Measurements from ENCODE around the gene TMCC3. TPM values are rescaled to one million over a fixed set of nuclear protein-coding genes. Genes with fewer than 3 reads are reported as not detected.

The TMCC3 gene
- total and polyA plus RNA-seq, 2 experiments from 2014 or later, result 1.4 to 3.6 TPM

DNA sequence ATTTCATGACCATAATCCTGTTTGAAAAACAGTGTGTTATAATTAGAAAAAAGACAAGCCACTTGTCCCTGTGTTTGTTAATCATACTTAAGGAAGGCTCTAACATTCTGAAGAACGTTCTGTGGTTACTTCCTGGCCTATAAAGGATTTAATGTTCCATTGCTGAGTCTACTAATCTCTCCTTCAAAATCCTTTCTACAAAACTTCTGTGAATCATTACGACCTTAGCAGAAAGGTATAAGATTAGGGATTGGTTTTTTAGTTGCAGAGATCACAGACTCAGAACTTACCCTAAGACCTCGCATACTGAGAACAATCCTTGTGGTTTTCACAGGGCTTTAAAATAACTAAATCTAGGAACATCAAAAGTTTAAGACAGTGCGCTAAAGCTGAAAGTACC lies 48.3 kb downstream of the TMCC3 start:
- H3K4me2 ChIP-seq, result no peak overlapping the region
- no peak for DNase-seq (ENCODE audit: low spot score)
- no peaks in the 10 kb centered on the region for H4K20me1 ChIP-seq (replicated peaks; ENCODE audit: insufficient read depth)
- H3K9me3 Mint-ChIP-seq, result peaks cover 15% of the 10 kb centered on the region
- ATAC-seq, result no peak
- no peak overlapping the region for H3K27ac ChIP-seq (ENCODE audit: low read depth)
- no peaks in the 10 kb centered on the region for H3K36me3 ChIP-seq (ENCODE audit: insufficient read depth)
- H3K36me3 Mint-ChIP-seq (ENCODE audit: low read depth), result peaks cover 15% of the 10 kb centered on the region; the same call in 2 of the 3 replicates
- H3K9me2 ChIP-seq (ENCODE audit: insufficient read depth), result no peaks in the 10 kb centered on the region
- no peaks in the 10 kb centered on the region for H3K27me3 Mint-ChIP-seq (ENCODE audit: insufficient read depth, low read depth, poor library complexity)
- no peaks in the 10 kb centered on the region for H3K4me1 Mint-ChIP-seq
- H3F3A ChIP-seq (replicated peaks; ENCODE audit: low read depth), result no peaks in the 10 kb centered on the region
- H3K27me3 ChIP-seq (ENCODE audit: insufficient read depth), result no peaks in the 10 kb centered on the region
- H3K4me3 Mint-ChIP-seq, result no peak overlapping the region
- H3K4me3 ChIP-seq, result no peak overlapping the region
- no peak overlapping the region for H3K27ac Mint-ChIP-seq
- no peaks in the 10 kb centered on the region for H3K4me1 ChIP-seq (ENCODE audit: insufficient read depth)
- no peak overlapping the region for H2AFZ ChIP-seq
- TF ChIP-seq EZH2phosphoT487 (IDR thresholded peaks at IDR 0.05; ENCODE audit: unreplicated experiment) (no peak), JUNB (IDR thresholded peaks at IDR 0.05; ENCODE audit: unreplicated experiment) (no peak), CREB1 (CRISPR knock-in tag; IDR thresholded peaks at IDR 0.05; ENCODE audit: low read depth) (no peak), STAT1 (IDR thresholded peaks at IDR 0.05; ENCODE audit: unreplicated experiment) (no peak), ZNF331 (CRISPR knock-in tag; IDR thresholded peaks at IDR 0.05; ENCODE audit: low read depth) (no peak), EZH2 (IDR thresholded peaks at IDR 0.05; ENCODE audit: low read depth, unreplicated experiment) (no peak), POLR2AphosphoS5 (IDR thresholded peaks at IDR 0.05; ENCODE audit: low read depth) (no peak), ZNF114 (CRISPR knock-in tag; IDR thresholded peaks at IDR 0.05) (no peak), NANOG (IDR thresholded peaks at IDR 0.05; ENCODE audit: borderline replicate concordance) (no peak)
- TF ChIP-seq, protein P1, sequence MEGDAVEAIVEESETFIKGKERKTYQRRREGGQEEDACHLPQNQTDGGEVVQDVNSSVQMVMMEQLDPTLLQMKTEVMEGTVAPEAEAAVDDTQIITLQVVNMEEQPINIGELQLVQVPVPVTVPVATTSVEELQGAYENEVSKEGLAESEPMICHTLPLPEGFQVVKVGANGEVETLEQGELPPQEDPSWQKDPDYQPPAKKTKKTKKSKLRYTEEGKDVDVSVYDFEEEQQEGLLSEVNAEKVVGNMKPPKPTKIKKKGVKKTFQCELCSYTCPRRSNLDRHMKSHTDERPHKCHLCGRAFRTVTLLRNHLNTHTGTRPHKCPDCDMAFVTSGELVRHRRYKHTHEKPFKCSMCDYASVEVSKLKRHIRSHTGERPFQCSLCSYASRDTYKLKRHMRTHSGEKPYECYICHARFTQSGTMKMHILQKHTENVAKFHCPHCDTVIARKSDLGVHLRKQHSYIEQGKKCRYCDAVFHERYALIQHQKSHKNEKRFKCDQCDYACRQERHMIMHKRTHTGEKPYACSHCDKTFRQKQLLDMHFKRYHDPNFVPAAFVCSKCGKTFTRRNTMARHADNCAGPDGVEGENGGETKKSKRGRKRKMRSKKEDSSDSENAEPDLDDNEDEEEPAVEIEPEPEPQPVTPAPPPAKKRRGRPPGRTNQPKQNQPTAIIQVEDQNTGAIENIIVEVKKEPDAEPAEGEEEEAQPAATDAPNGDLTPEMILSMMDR (conservative IDR thresholded peaks at IDR 0.05; ENCODE audit: low read depth in 2 of 2), result no peak
- TF ChIP-seq, protein P2, sequence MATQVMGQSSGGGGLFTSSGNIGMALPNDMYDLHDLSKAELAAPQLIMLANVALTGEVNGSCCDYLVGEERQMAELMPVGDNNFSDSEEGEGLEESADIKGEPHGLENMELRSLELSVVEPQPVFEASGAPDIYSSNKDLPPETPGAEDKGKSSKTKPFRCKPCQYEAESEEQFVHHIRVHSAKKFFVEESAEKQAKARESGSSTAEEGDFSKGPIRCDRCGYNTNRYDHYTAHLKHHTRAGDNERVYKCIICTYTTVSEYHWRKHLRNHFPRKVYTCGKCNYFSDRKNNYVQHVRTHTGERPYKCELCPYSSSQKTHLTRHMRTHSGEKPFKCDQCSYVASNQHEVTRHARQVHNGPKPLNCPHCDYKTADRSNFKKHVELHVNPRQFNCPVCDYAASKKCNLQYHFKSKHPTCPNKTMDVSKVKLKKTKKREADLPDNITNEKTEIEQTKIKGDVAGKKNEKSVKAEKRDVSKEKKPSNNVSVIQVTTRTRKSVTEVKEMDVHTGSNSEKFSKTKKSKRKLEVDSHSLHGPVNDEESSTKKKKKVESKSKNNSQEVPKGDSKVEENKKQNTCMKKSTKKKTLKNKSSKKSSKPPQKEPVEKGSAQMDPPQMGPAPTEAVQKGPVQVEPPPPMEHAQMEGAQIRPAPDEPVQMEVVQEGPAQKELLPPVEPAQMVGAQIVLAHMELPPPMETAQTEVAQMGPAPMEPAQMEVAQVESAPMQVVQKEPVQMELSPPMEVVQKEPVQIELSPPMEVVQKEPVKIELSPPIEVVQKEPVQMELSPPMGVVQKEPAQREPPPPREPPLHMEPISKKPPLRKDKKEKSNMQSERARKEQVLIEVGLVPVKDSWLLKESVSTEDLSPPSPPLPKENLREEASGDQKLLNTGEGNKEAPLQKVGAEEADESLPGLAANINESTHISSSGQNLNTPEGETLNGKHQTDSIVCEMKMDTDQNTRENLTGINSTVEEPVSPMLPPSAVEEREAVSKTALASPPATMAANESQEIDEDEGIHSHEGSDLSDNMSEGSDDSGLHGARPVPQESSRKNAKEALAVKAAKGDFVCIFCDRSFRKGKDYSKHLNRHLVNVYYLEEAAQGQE (IDR thresholded peaks at IDR 0.05; ENCODE audit: unreplicated experiment), result no peak
- TF ChIP-seq, protein P3, sequence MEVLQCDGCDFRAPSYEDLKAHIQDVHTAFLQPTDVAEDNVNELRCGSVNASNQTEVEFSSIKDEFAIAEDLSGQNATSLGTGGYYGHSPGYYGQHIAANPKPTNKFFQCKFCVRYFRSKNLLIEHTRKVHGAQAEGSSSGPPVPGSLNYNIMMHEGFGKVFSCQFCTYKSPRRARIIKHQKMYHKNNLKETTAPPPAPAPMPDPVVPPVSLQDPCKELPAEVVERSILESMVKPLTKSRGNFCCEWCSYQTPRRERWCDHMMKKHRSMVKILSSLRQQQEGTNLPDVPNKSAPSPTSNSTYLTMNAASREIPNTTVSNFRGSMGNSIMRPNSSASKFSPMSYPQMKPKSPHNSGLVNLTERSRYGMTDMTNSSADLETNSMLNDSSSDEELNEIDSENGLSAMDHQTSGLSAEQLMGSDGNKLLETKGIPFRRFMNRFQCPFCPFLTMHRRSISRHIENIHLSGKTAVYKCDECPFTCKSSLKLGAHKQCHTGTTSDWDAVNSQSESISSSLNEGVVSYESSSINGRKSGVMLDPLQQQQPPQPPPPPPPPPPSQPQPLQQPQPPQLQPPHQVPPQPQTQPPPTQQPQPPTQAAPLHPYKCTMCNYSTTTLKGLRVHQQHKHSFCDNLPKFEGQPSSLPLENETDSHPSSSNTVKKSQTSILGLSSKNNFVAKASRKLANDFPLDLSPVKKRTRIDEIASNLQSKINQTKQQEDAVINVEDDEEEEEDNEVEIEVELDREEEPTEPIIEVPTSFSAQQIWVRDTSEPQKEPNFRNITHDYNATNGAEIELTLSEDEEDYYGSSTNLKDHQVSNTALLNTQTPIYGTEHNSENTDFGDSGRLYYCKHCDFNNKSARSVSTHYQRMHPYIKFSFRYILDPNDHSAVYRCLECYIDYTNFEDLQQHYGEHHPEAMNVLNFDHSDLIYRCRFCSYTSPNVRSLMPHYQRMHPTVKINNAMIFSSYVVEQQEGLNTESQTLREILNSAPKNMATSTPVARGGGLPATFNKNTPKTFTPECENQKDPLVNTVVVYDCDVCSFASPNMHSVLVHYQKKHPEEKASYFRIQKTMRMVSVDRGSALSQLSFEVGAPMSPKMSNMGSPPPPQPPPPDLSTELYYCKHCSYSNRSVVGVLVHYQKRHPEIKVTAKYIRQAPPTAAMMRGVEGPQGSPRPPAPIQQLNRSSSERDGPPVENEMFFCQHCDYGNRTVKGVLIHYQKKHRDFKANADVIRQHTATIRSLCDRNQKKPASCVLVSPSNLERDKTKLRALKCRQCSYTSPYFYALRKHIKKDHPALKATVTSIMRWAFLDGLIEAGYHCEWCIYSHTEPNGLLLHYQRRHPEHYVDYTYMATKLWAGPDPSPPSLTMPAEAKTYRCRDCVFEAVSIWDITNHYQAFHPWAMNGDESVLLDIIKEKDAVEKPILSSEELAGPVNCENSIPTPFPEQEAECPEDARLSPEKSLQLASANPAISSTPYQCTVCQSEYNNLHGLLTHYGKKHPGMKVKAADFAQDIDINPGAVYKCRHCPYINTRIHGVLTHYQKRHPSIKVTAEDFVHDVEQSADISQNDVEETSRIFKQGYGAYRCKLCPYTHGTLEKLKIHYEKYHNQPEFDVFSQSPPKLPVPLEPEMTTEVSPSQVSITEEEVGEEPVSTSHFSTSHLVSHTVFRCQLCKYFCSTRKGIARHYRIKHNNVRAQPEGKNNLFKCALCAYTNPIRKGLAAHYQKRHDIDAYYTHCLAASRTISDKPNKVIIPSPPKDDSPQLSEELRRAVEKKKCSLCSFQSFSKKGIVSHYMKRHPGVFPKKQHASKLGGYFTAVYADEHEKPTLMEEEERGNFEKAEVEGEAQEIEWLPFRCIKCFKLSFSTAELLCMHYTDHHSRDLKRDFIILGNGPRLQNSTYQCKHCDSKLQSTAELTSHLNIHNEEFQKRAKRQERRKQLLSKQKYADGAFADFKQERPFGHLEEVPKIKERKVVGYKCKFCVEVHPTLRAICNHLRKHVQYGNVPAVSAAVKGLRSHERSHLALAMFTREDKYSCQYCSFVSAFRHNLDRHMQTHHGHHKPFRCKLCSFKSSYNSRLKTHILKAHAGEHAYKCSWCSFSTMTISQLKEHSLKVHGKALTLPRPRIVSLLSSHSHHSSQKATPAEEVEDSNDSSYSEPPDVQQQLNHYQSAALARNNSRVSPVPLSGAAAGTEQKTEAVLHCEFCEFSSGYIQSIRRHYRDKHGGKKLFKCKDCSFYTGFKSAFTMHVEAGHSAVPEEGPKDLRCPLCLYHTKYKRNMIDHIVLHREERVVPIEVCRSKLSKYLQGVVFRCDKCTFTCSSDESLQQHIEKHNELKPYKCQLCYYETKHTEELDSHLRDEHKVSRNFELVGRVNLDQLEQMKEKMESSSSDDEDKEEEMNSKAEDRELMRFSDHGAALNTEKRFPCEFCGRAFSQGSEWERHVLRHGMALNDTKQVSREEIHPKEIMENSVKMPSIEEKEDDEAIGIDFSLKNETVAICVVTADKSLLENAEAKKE (CRISPR knock-in tag; IDR thresholded peaks at IDR 0.05), result no peak
- TF ChIP-seq, protein P4, sequence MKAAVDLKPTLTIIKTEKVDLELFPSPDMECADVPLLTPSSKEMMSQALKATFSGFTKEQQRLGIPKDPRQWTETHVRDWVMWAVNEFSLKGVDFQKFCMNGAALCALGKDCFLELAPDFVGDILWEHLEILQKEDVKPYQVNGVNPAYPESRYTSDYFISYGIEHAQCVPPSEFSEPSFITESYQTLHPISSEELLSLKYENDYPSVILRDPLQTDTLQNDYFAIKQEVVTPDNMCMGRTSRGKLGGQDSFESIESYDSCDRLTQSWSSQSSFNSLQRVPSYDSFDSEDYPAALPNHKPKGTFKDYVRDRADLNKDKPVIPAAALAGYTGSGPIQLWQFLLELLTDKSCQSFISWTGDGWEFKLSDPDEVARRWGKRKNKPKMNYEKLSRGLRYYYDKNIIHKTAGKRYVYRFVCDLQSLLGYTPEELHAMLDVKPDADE (IDR thresholded peaks at IDR 0.05), result no peak
- H3K79me2 ChIP-seq (replicated peaks; ENCODE audit: insufficient read depth), result no peaks in the 10 kb centered on the region

Measured in GM23338 (cell line).